Smooth muscle cell (in vitro differentiated cells): ENCODE measurements around the gene PCDH8. TPM values are rescaled to one million over a fixed set of nuclear protein-coding genes. Genes with fewer than 3 reads are reported as not detected.

Experiments
- DNase-seq: peaks from one replicate; lab custom pipeline; 2025; ENCODE audit not compliant: unreplicated experiment; lab: John Stamatoyannopoulos, UW
- H2AFZ ChIP-seq: fragments of 200-600 bp; sonication (generic); 2 replicates; pipeline ENCODE4 v1.6.0; 2016; ENCODE audit warnings: antibody characterized with exemption, low read depth, mild to moderate bottlenecking
- H3F3A ChIP-seq: fragments of 200-600 bp; sonication (generic); 2 replicates; pipeline ENCODE4 v1.6.0; 2017; ENCODE audit warnings: antibody characterized with exemption, low read depth
- H3K27ac ChIP-seq: fragments of 200-600 bp; sonication (generic); 2 replicates; pipeline ENCODE4 v1.5.1; 2016; ENCODE audit warnings: low read depth, mild to moderate bottlenecking
- H3K27me3 ChIP-seq: fragments of 200-600 bp; sonication (generic); 2 replicates; pipeline ENCODE4 v1.6.1; 2016; ENCODE audit warnings: low read depth, mild to moderate bottlenecking
- H3K36me3 ChIP-seq: fragments of 200-600 bp; sonication (generic); 2 replicates; pipeline ENCODE4 v1.5.1; 2016; ENCODE audit warnings: low read depth
- H3K4me1 ChIP-seq: fragments of 200-600 bp; sonication (generic); 2 replicates; pipeline ENCODE4 v1.5.1; 2016; ENCODE audit warnings: low read depth
- H3K4me2 ChIP-seq: fragments of 200-600 bp; sonication (generic); 2 replicates; pipeline ENCODE4 v1.6.0; 2016; ENCODE audit warnings: mild to moderate bottlenecking
- H3K4me3 ChIP-seq: fragments of 200-600 bp; sonication (generic); 2 replicates; pipeline ENCODE4 v1.5.1; 2016; ENCODE audit warnings: mild to moderate bottlenecking
- H3K79me2 ChIP-seq: fragments of 200-600 bp; sonication (generic); 2 replicates; pipeline ENCODE4 v1.6.0; 2016; ENCODE audit warnings: low read depth, mild to moderate bottlenecking
- H3K9ac ChIP-seq: fragments of 200-600 bp; sonication (generic); 2 replicates; pipeline ENCODE4 v1.6.0; 2016; ENCODE audit warnings: low read depth
- H3K9me3 ChIP-seq: fragments of 200-600 bp; sonication (generic); replicated peaks from 2 replicates; pipeline ENCODE4 v1.5.1; 2016; ENCODE audit warnings: low read depth
- H4K20me1 ChIP-seq: fragments of 200-600 bp; sonication (generic); 2 replicates; pipeline ENCODE4 v1.6.0; 2016; ENCODE audit warnings: low read depth
- WGBS: methylation state at CpG from one replicate; pipeline ENCODE4 v1.1.7; 2016; ENCODE audit warnings: low lambda C conversion rate; 5-methylcytosine and 5-hydroxymethylcytosine counted together
- polyA plus RNA-seq: library from polyadenylated mRNA; unstranded; fragments of >200 nt; fragmentation: Nextera tagmentation; extraction: Ambion mirVana; gene quantifications from 2 replicates; pipeline ENCODE4 v1.2.1, GENCODE V29; 2016
- total RNA-seq: library from RNA; depleted of rRNA; stranded (reverse); fragments of >200 nt; gene quantifications from 2 replicates; pipeline ENCODE4 v1.2.3, GENCODE V29; 2014
- TF ChIP-seq, protein P1 (sequence below): fragments of 200-600 bp; sonication (generic); IDR thresholded peaks from 2 replicates; pipeline ENCODE4 v1.5.1; 2017; ENCODE audit warnings: borderline replicate concordance, mild to moderate bottlenecking, antibody characterized with exemption; ENCODE audit not compliant: insufficient read depth, poor library complexity, severe bottlenecking

The PCDH8 gene
- total and polyA plus RNA-seq, 2 experiments from 2014 or later, result 0.58 to 2.1 TPM

DNA sequence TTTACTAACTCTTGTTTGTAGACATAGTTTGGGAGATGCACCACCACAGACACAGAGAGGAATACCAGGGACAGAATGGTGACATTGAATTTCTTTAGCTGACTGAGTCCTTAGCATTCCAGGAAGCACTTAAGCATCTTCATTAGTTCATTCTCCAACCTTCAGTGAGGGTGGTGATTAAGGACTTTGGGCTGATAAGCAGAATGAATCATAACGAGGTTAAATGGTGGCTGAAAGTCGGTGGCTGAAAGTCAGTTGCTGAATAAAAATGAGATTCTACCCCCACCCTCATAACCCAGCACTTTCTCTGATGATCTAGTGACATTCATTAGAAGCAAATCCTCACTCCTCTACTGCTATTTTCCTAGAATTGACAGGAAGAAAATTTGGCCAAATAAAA lies 10.6 kb downstream of the PCDH8 start:
- no peaks in the 10 kb centered on the region for H3F3A ChIP-seq
- no peak overlapping the region for H3K9ac ChIP-seq
- no peaks in the 10 kb centered on the region for H3K79me2 ChIP-seq
- H2AFZ ChIP-seq, result no peak overlapping the region
- peaks cover 14% of the 10 kb centered on the region for H3K4me1 ChIP-seq
- H3K4me3 ChIP-seq, result no peak overlapping the region
- H3K9me3 ChIP-seq, result no peaks in the 10 kb centered on the region
- DNase-seq, result no peak
- no peak overlapping the region for H3K4me2 ChIP-seq
- 7% methylated on average over 2 of the region's 2 CpGs for WGBS
- peaks cover 10% of the 10 kb centered on the region for H3K27me3 ChIP-seq
- no peaks in the 10 kb centered on the region for H3K36me3 ChIP-seq
- no peak overlapping the region for H3K27ac ChIP-seq
- no peaks in the 10 kb centered on the region for H4K20me1 ChIP-seq
- TF ChIP-seq, protein P1, sequence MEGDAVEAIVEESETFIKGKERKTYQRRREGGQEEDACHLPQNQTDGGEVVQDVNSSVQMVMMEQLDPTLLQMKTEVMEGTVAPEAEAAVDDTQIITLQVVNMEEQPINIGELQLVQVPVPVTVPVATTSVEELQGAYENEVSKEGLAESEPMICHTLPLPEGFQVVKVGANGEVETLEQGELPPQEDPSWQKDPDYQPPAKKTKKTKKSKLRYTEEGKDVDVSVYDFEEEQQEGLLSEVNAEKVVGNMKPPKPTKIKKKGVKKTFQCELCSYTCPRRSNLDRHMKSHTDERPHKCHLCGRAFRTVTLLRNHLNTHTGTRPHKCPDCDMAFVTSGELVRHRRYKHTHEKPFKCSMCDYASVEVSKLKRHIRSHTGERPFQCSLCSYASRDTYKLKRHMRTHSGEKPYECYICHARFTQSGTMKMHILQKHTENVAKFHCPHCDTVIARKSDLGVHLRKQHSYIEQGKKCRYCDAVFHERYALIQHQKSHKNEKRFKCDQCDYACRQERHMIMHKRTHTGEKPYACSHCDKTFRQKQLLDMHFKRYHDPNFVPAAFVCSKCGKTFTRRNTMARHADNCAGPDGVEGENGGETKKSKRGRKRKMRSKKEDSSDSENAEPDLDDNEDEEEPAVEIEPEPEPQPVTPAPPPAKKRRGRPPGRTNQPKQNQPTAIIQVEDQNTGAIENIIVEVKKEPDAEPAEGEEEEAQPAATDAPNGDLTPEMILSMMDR, result no peak

DNA sequence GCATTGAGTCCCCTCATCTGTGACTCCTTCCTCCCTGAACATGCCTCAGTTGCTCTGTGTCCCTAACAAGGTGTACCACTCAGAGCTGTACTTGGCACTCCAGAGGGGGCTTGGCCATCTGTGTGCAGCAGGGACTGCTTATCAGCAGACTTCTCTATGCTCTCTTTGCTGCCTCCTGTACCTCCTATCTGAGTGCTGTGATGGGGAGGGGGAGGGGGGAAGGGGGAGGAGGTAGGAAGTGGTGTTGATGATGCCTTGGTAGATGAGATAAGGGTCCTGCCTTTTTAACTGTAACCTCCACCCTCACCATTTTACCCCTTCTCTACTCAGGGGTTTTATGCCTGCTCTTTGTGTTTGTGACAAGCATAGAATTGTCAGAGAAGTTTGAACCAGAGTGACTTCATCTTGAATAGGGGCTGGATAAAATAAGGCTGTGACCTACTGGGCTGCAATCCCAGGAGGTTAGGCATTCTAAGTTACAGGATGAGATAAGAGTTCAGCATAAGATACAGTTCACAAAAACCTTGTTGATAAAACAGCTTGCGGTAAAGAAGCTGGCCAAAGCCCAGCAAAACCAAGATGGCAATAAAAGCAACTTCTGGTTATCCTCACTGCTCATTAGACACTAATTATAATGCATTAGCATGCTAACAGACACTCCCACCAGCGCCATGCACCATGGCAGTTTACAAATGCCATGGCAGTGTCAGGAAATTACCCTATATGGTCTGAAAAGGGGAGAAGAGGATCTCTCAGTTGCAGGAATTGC lies 13.2 kb downstream of the PCDH8 start:
- WGBS, result 59% methylated on average over 2 of the region's 2 CpGs
- no peaks in the 10 kb centered on the region for H3F3A ChIP-seq
- TF ChIP-seq, protein P1, result no peak

DNA sequence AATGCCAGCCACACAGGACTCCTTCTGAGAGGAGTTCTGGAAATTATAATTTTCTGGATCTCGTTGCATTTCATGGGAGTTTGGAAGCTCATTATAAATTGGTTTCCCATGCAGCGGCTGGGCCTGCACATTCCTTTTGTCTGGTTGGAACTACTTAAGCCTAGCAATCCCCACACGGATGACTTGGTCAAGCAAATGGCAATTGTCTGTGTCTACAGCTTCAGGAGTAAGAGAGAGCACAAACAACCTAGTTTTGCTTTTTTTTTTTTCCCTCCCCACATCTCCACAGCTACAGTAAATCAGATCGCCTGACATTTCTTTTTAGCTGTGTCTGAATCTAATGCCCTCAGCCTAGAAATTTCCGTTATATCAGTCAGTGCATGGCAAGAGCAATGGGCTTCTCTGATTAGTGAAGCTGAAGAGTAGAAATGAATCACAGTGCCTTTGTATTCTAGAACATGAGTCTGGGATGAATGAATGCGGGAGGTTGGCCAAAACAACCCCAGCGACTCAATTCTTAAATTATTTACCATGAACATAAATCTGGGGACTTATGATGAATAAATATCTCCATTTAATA lies 15.1 kb downstream of the PCDH8 start:
- DNase-seq, result no peak
- no peaks in the 10 kb centered on the region for H3K36me3 ChIP-seq
- TF ChIP-seq, protein P1, result no peak
- no peaks in the 10 kb centered on the region for H4K20me1 ChIP-seq
- no peaks in the 10 kb centered on the region for H3K79me2 ChIP-seq
- 70% methylated on average over 7 of the region's 7 CpGs for WGBS
- H3K27me3 ChIP-seq, result no peaks in the 10 kb centered on the region
- no peaks in the 10 kb centered on the region for H3F3A ChIP-seq
- H3K9ac ChIP-seq, result no peak overlapping the region
- no peak overlapping the region for H3K27ac ChIP-seq
- no peak overlapping the region for H3K4me3 ChIP-seq
- peaks cover 20% of the 10 kb centered on the region for H3K4me1 ChIP-seq
- H3K9me3 ChIP-seq, result no peaks in the 10 kb centered on the region
- no peak overlapping the region for H2AFZ ChIP-seq
- H3K4me2 ChIP-seq, result no peak overlapping the region

More for the DNA sequence above, 13.2 kb downstream of the PCDH8 start:
- Histone ChIP-seq H3K4me1 (peaks cover 20% of the 10 kb centered on the region), H4K20me1 (no peaks in the 10 kb centered on the region), H3K9ac (no peak overlapping the region), H3K4me3 (no peak overlapping the region), H3K27me3 (no peaks in the 10 kb centered on the region), H3K36me3 (no peaks in the 10 kb centered on the region), H3K79me2 (no peaks in the 10 kb centered on the region), H2AFZ (no peak overlapping the region), H3K4me2 (no peak overlapping the region), H3K27ac (no peak overlapping the region), H3K9me3 (no peaks in the 10 kb centered on the region)
- DNase-seq, result no peak
